Mesodermal cell (in vitro differentiated cells): ENCODE data around the gene COPS2.

Experiments used
- H3K27ac ChIP-seq: 2 replicates; pipeline ENCODE4 v1.7.0; 2013; ENCODE audit warnings: mild to moderate bottlenecking, low read depth, low read length, moderate library complexity; ENCODE audit not compliant: severe bottlenecking
- H3K36me3 ChIP-seq: 2 replicates; pipeline ENCODE4 v1.7.1; 2013; ENCODE audit warnings: mild to moderate bottlenecking, low read length, moderate library complexity; ENCODE audit not compliant: control insufficient read depth, insufficient read depth
- H3K4me1 ChIP-seq: one replicate; pipeline ENCODE4 v1.7.1; 2013; ENCODE audit warnings: mild to moderate bottlenecking, low read length; ENCODE audit not compliant: insufficient read depth, control insufficient read depth, poor library complexity, severe bottlenecking
- H3K4me3 ChIP-seq: 2 replicates; pipeline ENCODE4 v1.7.0; 2013; ENCODE audit warnings: low read length, control low read depth, mild to moderate bottlenecking; ENCODE audit not compliant: insufficient read depth, poor library complexity, severe bottlenecking; ENCODE audit errors: extremely low read depth
- H3K9me3 ChIP-seq: 2 replicates; pipeline ENCODE4 v1.7.1; 2013; ENCODE audit warnings: mild to moderate bottlenecking, low read length, moderate library complexity; ENCODE audit not compliant: control insufficient read depth
- WGBS, 2 experiments: methylation state at CpG; one replicate each; pipeline ENCODE4 v1.1.5; 2013; ENCODE audit warnings: missing lambda C conversion rate in 2 of 2; ENCODE audit not compliant: insufficient coverage in 2 of 2; 5-methylcytosine and 5-hydroxymethylcytosine counted together

The COPS2 gene

DNA sequence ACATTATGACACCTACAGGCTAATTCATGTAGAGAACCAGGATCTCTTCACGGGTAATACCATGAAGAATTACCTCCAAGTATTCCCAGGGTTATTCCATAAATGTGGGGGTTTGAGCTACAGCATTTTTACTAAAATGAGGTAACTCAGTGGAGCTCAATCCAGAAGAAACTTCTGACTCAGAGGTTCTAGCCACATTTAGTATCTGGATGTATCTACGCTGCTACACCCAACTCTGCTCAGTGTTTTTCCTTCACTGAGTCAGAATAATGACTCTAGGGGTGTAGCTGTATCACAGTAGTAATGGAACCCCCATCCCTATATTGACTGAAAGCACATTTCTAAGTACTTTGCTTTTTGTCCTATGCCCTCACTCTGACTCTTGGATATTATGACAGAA, 52.4 kb downstream of the COPS2 start:
- peaks cover 21% of the 10 kb centered on the region for H3K36me3 ChIP-seq
- H3K9me3 ChIP-seq, result no peaks in the 10 kb centered on the region
- 86% methylated on average over 1 of the region's 2 CpGs; no CpG with 5 or more reads in 1 of the 2 experiments for WGBS, 2 experiments
- no peaks in the 10 kb centered on the region for H3K4me1 ChIP-seq
- H3K27ac ChIP-seq, result no peak overlapping the region
- H3K4me3 ChIP-seq, result no peak overlapping the region

DNA sequence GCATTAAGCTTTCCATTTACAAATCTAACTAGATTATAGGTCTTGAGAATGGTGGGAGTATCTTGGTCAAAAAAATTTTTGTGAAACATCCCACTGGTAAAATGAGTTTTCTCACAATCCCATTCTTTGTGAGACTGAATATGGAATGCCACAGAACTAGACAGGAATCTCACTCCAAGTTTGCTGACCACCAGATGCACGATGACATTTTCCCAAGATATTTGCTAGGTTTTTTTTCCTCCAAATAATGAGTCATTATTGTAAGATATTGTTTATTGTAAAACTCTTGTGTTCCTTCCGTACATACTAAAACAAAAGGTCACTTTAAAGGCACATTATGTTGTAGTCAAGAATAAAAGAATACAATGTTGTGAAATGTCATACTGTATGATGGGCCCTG, 53.9 kb downstream of the COPS2 start:
- Histone ChIP-seq H3K27ac (no peak overlapping the region), H3K4me3 (no peak overlapping the region), H3K9me3 (no peaks in the 10 kb centered on the region), H3K36me3 (peaks cover 21% of the 10 kb centered on the region), H3K4me1 (no peaks in the 10 kb centered on the region)
- WGBS, 2 experiments, result no CpG with 5 or more reads among the region's 2 CpGs

DNA sequence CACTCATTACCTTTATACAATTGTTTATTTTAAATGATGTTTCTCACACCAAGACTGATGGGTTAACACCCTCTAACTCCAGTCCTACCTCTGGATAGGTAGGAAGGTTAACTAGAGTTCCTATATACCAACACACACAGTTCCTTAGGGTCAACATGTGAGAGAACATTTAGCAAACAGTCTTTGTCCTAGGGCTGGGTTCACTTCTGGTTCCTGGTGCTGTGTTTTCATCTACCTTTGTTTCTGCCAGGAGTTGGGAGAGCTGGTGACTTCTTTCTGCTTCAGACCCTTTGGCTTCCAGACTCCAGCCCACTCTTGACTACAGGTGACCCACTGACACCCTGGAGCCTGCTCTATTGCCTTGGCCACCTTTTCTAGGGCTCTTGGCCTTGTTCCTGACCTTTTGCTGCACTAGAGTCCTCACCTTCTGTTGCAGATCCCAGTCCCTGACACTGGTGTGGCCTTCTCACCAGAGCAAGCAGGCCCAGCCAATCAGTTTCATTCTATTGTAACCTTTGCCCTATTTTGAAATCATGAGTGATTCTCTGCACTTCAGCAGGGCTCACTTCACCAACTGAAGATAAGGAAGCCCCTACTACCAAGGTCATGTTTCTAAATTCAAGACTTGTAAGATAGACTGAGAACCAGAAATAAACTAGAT, 59.2 kb downstream of the COPS2 start:
- Histone ChIP-seq H3K36me3 (peaks cover 9% of the 10 kb centered on the region), H3K4me3 (no peak overlapping the region), H3K27ac (no peak overlapping the region), H3K4me1 (no peaks in the 10 kb centered on the region), H3K9me3 (no peaks in the 10 kb centered on the region)

DNA sequence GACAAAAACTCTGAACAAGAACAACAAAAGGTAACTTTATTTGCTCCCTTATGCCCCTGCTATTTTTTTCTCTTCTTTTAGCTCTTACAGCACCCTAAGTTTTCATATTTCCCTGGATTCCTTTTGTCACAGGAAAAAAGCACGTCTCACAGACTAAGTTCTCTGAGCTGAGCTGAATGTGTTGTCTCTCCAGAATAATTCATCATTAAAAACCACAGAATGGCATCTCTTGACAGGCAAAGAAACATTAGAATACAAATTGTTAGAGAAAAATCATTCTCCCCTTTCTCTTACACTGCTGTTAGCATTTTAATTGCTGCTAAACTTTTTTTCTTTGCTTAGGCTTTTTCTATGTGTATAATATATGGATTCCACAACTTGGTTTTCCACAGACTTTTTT, 60.5 kb downstream of the COPS2 start:
- WGBS, 2 experiments, result 100% methylated on average over 1 of the region's 1 CpG; no CpG with 5 or more reads in 1 of the 2 experiments
- Histone ChIP-seq H3K9me3 (no peaks in the 10 kb centered on the region), H3K4me1 (no peaks in the 10 kb centered on the region), H3K27ac (no peak overlapping the region), H3K36me3 (no peaks in the 10 kb centered on the region), H3K4me3 (no peak overlapping the region)

DNA sequence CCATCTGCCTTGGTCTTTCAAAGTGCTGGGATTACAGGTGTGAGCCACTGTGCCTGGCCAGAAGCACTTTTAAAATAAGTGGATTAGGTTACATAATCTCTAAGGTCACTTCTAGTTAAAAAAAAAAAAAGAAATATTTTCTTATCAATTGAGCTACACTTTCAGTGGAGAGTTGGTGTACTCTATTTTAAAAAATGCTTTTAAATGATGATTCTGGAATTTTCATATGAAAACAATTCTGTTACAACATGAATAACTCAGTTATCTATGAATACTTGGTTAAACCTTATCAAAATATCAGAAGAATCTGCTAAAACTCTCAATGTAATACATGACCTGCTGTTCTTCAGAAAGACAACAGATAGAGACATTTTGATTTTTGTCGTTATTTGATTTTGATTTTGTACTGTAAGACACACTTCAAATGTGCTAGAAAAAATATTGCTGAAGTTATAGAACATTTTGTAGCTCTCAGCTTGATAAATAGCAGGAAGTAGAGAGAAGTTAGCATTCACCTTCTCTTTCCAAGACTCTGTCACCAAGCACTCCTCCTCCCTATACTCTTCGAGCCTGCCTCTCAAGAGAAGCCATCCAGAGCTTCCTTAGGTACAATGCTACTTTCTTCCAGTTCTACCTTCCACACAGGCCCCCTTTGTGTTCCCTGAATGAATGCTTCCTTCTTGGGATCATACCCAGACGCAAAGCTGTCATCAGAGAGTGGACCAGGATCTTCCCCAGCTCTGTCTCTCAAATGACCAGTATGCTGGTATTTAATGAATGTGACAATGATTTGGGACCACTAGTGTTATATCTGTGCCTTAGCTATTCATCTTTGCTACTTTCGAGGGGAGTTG, 61.9 kb downstream of the COPS2 start:
- no peaks in the 10 kb centered on the region for H3K36me3 ChIP-seq
- H3K9me3 ChIP-seq, result no peaks in the 10 kb centered on the region
- H3K27ac ChIP-seq, result no peak overlapping the region
- no peaks in the 10 kb centered on the region for H3K4me1 ChIP-seq
- WGBS, 2 experiments, result 80 to 89% methylated on average over 3 to 4 of the region's 4 CpGs
- H3K4me3 ChIP-seq, result no peak overlapping the region

DNA sequence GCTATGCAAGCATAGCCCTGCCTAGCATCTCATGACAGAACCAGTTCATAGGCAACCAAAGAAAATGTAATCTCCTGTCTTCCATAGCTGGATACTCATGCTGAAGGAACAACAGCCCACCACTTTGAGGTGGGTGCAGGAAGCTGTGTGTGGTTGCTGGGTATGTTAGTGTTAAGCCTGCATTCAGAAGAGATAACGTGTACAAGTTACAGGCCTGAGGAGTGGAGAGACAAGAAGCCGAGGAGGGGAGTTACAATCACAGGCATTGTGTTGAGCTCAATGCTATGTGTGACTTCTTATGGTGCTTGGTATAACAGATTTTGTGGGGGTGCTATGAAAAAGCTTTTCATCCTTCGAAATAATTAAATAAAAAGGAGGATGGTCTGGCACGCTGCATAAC, 66.4 kb downstream of the COPS2 start:
- Histone ChIP-seq H3K4me1 (no peaks in the 10 kb centered on the region), H3K4me3 (no peak overlapping the region), H3K9me3 (no peaks in the 10 kb centered on the region), H3K27ac (no peak overlapping the region), H3K36me3 (no peaks in the 10 kb centered on the region)
- 82 to 94% methylated on average over 2 to 4 of the region's 4 CpGs for WGBS, 2 experiments

DNA sequence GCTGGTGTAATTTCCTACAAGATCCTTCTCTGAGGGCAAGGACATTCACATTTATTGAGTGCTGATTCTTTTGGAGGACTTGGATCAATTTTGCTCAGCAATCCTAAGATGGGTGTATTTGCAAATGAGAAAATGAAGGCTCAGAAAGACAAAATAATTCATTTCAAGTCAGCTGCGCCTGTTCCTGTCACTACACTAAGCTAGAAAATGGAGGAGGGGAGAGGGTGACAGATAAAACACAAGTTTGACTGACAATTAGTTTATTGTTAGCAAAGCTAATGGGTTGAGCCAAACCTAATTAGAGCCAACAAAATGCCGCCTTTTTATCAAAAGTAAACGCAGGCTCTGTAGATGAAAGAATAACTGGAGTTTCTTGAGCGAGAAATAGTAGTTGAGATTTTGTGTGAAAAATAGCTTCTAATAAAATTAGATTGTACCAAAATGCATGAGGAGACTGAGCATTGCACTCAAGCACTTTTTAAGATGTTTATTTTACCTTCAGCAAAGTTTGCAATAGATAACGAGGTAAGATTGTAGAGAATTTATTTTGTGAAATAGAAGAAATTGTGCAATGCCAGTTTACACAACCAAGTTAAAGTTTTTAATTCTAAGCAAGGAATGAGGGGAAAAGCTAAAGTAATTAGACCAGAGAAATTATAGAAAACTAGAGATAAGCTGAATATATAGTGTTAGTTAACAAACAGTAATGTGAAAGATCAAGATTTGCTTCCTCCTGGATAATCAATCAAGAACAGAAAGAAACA, 69.5 kb downstream of the COPS2 start:
- Histone ChIP-seq H3K9me3 (no peaks in the 10 kb centered on the region), H3K4me1 (no peaks in the 10 kb centered on the region), H3K4me3 (no peak overlapping the region), H3K36me3 (no peaks in the 10 kb centered on the region), H3K27ac (no peak overlapping the region)
- 90% methylated on average over 5 of the region's 5 CpGs; no CpG with 5 or more reads in 1 of the 2 experiments for WGBS, 2 experiments

DNA sequence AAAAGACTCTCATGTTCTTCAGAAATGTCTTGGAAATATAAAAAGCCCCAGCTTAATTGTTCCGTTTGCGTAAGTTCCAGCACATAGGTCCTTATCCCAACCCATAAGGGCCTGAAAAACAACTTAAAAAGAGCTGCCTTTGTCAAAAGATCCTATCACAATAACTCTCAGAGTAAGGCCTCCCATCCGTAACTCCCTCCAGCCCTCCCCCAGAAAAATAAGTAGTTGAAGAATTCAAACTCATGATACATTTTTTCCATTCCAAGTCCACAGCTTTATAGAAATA, 71.2 kb downstream of the COPS2 start:
- WGBS, 2 experiments, result 100% methylated on average over 1 of the region's 3 CpGs; no CpG with 5 or more reads in 1 of the 2 experiments
- Histone ChIP-seq H3K27ac (no peak overlapping the region), H3K36me3 (no peaks in the 10 kb centered on the region)

DNA sequence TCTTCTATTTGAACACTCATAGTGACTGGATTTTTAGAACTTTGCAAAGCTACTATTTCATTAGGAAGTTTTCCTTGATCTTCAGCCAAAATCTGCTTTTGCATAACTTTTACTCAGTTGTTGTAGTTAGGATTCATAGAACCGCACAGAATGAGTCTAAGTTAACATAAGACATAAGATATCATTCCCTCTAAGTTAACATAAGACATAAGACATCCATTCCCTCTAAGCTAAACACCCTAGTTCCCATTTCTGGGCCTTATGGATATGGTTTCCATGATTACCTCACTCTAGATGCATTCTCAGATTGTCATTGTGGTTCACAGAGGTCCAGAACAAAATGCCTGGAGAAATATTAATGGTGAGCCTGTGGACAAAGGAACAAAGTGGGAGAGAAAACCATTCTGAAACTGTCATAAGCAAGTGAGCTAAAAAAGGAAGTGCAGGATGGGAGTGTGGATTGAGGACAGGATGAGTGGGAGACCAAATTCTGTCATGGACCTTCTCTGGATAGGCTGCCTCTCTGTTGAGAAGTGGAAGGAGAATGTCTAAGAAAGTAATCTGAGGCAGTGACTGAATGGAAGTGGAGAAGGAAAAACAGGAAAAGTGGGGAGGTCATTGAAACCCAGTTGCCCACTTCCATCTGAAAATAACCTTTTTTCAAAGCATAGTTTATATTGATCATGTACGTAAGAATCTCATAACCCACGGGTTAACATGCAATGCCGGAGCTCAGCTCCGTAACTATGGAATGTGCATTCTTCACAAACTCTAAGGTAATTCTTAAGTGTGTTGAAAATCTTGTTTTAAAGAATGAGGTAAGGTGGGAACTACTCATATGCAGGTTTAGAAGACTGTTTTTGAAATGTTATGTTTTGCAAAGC, 71.8 kb downstream of the COPS2 start:
- no peaks in the 10 kb centered on the region for H3K9me3 ChIP-seq
- H3K4me3 ChIP-seq, result no peak overlapping the region
- 80% methylated on average over 1 of the region's 5 CpGs; no CpG with 5 or more reads in 1 of the 2 experiments for WGBS, 2 experiments

More for the DNA sequence above, 71.2 kb downstream of the COPS2 start:
- Histone ChIP-seq H3K4me3 (no peak overlapping the region), H3K9me3 (no peaks in the 10 kb centered on the region), H3K4me1 (no peaks in the 10 kb centered on the region)

DNA sequence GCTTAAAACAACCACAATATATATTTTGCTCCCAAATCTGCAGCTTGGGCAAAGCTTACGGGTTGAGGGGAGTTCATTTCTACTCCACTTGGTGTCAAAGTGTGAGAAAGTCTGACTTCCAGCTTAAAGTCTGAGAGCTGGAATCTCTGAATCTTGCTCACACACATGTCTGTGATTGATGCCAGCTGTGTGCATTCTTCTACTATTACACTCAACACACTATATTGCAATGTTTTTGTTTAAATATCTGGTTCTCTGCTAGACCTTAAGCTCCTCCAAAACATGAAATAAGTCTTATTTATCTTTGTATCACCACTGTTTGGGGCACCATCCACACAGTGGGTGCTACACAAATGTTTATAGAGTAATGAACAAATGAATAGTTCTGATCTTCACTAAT, 72.4 kb downstream of the COPS2 start:
- 67 to 80% methylated on average over 1 of the region's 1 CpG for WGBS, 2 experiments

More for the DNA sequence above, 71.8 kb downstream of the COPS2 start:
- H3K4me1 ChIP-seq, result no peaks in the 10 kb centered on the region
- H3K27ac ChIP-seq, result no peak overlapping the region
- no peaks in the 10 kb centered on the region for H3K36me3 ChIP-seq

More for the DNA sequence above, 72.4 kb downstream of the COPS2 start:
- Histone ChIP-seq H3K4me3 (no peak overlapping the region), H3K27ac (no peak overlapping the region), H3K4me1 (no peaks in the 10 kb centered on the region), H3K9me3 (no peaks in the 10 kb centered on the region), H3K36me3 (no peaks in the 10 kb centered on the region)
